ENCODE measurements around the gene FBN3. TPM values are rescaled to one million over a fixed set of nuclear protein-coding genes. Genes with fewer than 3 reads are reported as not detected.
A peak's percentile ranks its signal among the peaks of the same experiment; 100 is the strongest.
"Not testable (repeated sequence)": the region's sequence is repeated elsewhere in the genome, so short reads cannot be mapped to it uniquely, and the experiment has no call there.

FBN3 gene
- total RNA-seq, result not detected

GRCh38 chr19:8149261-8150094 lies at the start of gene FBN3:
FBN3 (minus strand) TSS chr19:8149592; CDS start chr19:8147480, 2,112 bp downstream.
- DNase-seq (ENCODE audit: low spot score), result no peak

GRCh38 chr19:8196271-8196927 lies 47.0 kb upstream of the FBN3 start:
- DNase-seq (ENCODE audit: low spot score), result no peak

- DNase-seq (ENCODE audit: low spot score), result peak; percentile 50
Observed at GRCh38 chr19:8194528-8195267, 45.3 kb upstream of the FBN3 start.

GRCh38 chr19:8192221-8192820 lies 42.9 kb upstream of the FBN3 start:
- no peak for DNase-seq (ENCODE audit: low spot score)

- DNase-seq (ENCODE audit: low spot score), result no peak
Observed at GRCh38 chr19:8185343-8186068, 36.1 kb upstream of the FBN3 start.

GRCh38 chr19:8184274-8184673 lies 34.9 kb upstream of the FBN3 start:
- no peak for DNase-seq (ENCODE audit: low spot score)

GRCh38 chr19:8180018-8180417 lies 30.6 kb upstream of the FBN3 start:
- no peak for DNase-seq (ENCODE audit: low spot score)

GRCh38 chr19:8174706-8175105 lies 25.3 kb upstream of the FBN3 start:
- no peak for DNase-seq (ENCODE audit: low spot score)

GRCh38 chr19:8168537-8168936 lies 19.1 kb upstream of the FBN3 start:
- DNase-seq (ENCODE audit: low spot score), result no peak

GRCh38 chr19:8167985-8168384 lies 18.6 kb upstream of the FBN3 start:
- no peak for DNase-seq (ENCODE audit: low spot score)

- no peak for DNase-seq (ENCODE audit: low spot score)
Observed at GRCh38 chr19:8163759-8164158, 14.4 kb upstream of the FBN3 start.

- DNase-seq (ENCODE audit: low spot score), result no peak
Observed at GRCh38 chr19:8161135-8161646, 11.8 kb upstream of the FBN3 start.

GRCh38 chr19:8159322-8159721 lies 9.9 kb upstream of the FBN3 start:
- DNase-seq (ENCODE audit: low spot score), result not testable (repeated sequence)

- peak; percentile 70 for DNase-seq (ENCODE audit: low spot score)
Observed at GRCh38 chr19:8158411-8159074, 9.2 kb upstream of the FBN3 start.

- DNase-seq (ENCODE audit: low spot score), result no peak
Observed at GRCh38 chr19:8155318-8155717, 5.9 kb upstream of the FBN3 start.

GRCh38 chr19:8154014-8154413 lies 4.6 kb upstream of the FBN3 start:
- DNase-seq (ENCODE audit: low spot score), result not testable (repeated sequence)

GRCh38 chr19:8151767-8152035 lies 2.3 kb upstream of the FBN3 start:
- no peak for DNase-seq (ENCODE audit: low spot score)

GRCh38 chr19:8150998-8151766 lies 1.8 kb upstream of the FBN3 start:
- DNase-seq (ENCODE audit: low spot score), result no peak

- no peak for DNase-seq (ENCODE audit: low spot score)
Observed at GRCh38 chr19:8150178-8150865, 930 bp upstream of the FBN3 start.
